Measurements from ENCODE around the gene TRUB1. TPM values are rescaled to one million over a fixed set of nuclear protein-coding genes. Genes with fewer than 3 reads are reported as not detected.

The TRUB1 gene
- total and polyA plus RNA-seq, 2 of the 4 experiments (the other 2 are of a cell fraction): 9.1 to 17.9 TPM

DNA sequence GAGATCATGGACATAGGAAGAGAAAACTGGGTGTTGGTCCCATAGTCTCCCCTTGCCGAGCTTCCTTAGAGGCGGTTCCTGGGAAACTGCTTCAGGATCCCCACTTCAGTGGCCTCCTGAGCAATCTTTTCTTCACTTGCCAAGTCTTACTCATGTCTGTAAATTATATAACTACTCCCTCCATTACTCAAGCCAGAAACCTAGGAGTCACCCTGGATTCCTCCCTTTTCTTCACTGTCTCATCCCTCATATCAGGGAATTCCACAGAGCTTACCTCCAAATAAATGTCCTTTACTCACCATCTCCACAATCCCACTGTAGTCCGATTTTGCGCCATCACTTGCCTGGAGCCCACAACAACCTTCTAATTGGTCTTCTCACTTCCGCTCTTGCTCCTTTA, 29.1 kb upstream of the TRUB1 start:
- intact Hi-C loops (cut with micrococcal nuclease) (no loop called here), dilution Hi-C loops (cut with HindIII; ENCODE audit: low sequenced_read_pairs, unreplicated experiment) (no loop called here), in situ Hi-C loops (cut with MboI; ENCODE audit: low sequenced_read_pairs) (no loop called here)
- no peak overlapping the region for H3K4me2 ChIP-seq (ENCODE audit: low read depth, low read length)
- H3K4me1 ChIP-seq (ENCODE audit: control insufficient read depth, insufficient read depth, low read length): no peaks in the 10 kb centered on the region; the same call in 1 of the 2 replicates
- no peak overlapping the region for H2BK120ac ChIP-seq (ENCODE audit: low read depth, low read length)
- no peaks in the 10 kb centered on the region for H4K20me1 ChIP-seq (ENCODE audit: insufficient read depth, low read length)
- WGBS, 2 experiments (ENCODE audit: extremely low coverage in 2 of 2, insufficient read length in 1 of 2): 94% methylated on average over 3 of the region's 5 CpGs; no CpG with 5 or more reads in 1 of the 2 experiments
- H3K27me3 ChIP-seq (ENCODE audit: control insufficient read depth, insufficient read depth, low read length): peaks cover 8% of the 10 kb centered on the region
- ChIA-PET POLR2A (ENCODE audit: unreplicated experiment) (no interaction called here), CTCF (no interaction called here)
- H3K9me1 ChIP-seq (ENCODE audit: insufficient read depth, low read length): no peaks in the 10 kb centered on the region
- no peak overlapping the region for H2AK5ac ChIP-seq (ENCODE audit: low read depth, low read length)
- no TSS peak for BruUV-seq (replicated peaks)
- H2BK20ac ChIP-seq (ENCODE audit: low read depth, low read length): no peak overlapping the region
- H2AK9ac ChIP-seq (replicated peaks; ENCODE audit: low read depth, low read length, poor library complexity): no peak overlapping the region
- no peak overlapping the region for H3K9ac ChIP-seq (ENCODE audit: low read depth, low read length)
- no peak for ATAC-seq (ENCODE audit: low read depth)
- no peak overlapping the region for H3K14ac ChIP-seq (replicated peaks; ENCODE audit: low read depth, low read length)
- H3K4ac ChIP-seq (ENCODE audit: low read depth, low read length): no peak overlapping the region
- H4K5ac ChIP-seq (ENCODE audit: low read depth, low read length): no peak overlapping the region
- H3K4me3 ChIP-seq (ENCODE audit: insufficient read depth, low read depth, low read length): no peak overlapping the region
- DNase-seq: no peak
- no peaks in the 10 kb centered on the region for H3K9me3 ChIP-seq (ENCODE audit: control insufficient read depth, insufficient read depth, low read length)
- H2BK15ac ChIP-seq (ENCODE audit: low read depth, low read length): no peak overlapping the region
- no peak overlapping the region for H3K18ac ChIP-seq (ENCODE audit: low read depth, low read length)
- no peak overlapping the region for H2AFZ ChIP-seq (replicated peaks; ENCODE audit: low read length, poor library complexity)
- H3K79me1 ChIP-seq (ENCODE audit: low read depth in 1 of 2, low read length in 2 of 2): no peaks in the 10 kb centered on the region
- H3K23ac ChIP-seq (ENCODE audit: low read depth, low read length): no peak overlapping the region
- no peak overlapping the region for H4K8ac ChIP-seq (ENCODE audit: low read depth in 2 of 2, low read length in 2 of 2)
- H3K56ac ChIP-seq (ENCODE audit: extremely low read depth, insufficient read depth, low read length): no peak overlapping the region
- H3K36me3 ChIP-seq (ENCODE audit: control insufficient read depth, insufficient read depth, low read length): no peaks in the 10 kb centered on the region
- H4K91ac ChIP-seq (ENCODE audit: insufficient read depth, low read depth, low read length): no peak overlapping the region
- H2BK5ac ChIP-seq (ENCODE audit: low read depth, low read length, poor library complexity, severe bottlenecking): no peak overlapping the region
- H3K27ac ChIP-seq (ENCODE audit: insufficient read depth, low read length): no peak overlapping the region
- TF ChIP-seq NFE2L2 (IDR thresholded peaks at IDR 0.05; ENCODE audit: low read depth, low read length): no peak
